OCI-LY7 (cell line): ENCODE measurements around the gene ANKRD37.

Experiments used
- EZH2phosphoT487 ChIP-seq: fragments of 200-600 bp; sonication (generic); IDR thresholded peaks from 2 replicates; pipeline ENCODE4 v1.6.1; 2018; ENCODE audit warnings: low read depth, borderline replicate concordance, mild to moderate bottlenecking, mixed run types, antibody characterized with exemption, low read length, moderate library complexity, mixed read lengths
- TF ChIP-seq, protein P1 (sequence below): fragments of 200-600 bp; sonication (generic); conservative IDR thresholded peaks from 2 replicates; pipeline ENCODE4 v1.5.1; 2014; ENCODE audit warnings: mild to moderate bottlenecking, antibody characterized with exemption, low read length, moderate library complexity, mixed read lengths

DNA sequence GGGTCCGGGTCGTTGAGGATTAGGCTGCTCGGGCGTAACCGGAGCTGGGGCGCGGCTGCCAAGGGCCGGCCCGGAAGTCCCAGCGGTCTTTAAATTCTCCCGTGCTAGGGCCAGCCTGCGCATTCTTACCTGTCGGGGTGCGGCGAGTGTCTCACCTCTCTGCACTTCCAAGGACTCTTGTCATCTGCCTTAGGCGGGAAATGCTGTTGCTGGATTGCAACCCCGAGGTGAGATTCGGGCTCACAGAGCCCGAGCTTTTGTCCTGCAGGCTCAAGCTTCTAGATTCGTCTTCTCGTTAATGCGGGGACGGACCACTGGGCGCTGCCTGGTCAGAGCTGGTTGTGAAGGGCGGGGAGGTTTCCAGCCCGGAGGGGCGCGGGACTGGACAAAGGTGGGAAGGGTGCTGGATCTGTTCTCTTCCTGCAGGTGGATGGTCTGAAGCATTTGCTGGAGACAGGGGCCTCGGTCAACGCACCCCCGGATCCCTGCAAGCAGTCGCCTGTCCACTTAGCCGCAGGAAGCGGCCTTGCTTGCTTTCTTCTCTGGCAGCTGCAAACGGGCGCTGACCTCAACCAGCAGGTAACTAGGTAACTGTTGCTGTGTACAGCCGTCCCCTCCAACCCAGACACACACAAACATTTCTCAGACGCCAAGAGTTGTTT lies at the start of gene ANKRD37:
- TF ChIP-seq EZH2phosphoT487: no peak
- TF ChIP-seq, protein P1, sequence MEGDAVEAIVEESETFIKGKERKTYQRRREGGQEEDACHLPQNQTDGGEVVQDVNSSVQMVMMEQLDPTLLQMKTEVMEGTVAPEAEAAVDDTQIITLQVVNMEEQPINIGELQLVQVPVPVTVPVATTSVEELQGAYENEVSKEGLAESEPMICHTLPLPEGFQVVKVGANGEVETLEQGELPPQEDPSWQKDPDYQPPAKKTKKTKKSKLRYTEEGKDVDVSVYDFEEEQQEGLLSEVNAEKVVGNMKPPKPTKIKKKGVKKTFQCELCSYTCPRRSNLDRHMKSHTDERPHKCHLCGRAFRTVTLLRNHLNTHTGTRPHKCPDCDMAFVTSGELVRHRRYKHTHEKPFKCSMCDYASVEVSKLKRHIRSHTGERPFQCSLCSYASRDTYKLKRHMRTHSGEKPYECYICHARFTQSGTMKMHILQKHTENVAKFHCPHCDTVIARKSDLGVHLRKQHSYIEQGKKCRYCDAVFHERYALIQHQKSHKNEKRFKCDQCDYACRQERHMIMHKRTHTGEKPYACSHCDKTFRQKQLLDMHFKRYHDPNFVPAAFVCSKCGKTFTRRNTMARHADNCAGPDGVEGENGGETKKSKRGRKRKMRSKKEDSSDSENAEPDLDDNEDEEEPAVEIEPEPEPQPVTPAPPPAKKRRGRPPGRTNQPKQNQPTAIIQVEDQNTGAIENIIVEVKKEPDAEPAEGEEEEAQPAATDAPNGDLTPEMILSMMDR: no peak
